K562 (cell line): ENCODE results near the gene JKAMP. TPM values are rescaled to one million over a fixed set of nuclear protein-coding genes. Genes with fewer than 3 reads are reported as not detected.

Experiments used
- ARID3A ChIP-seq: IDR thresholded peaks from 2 replicates; pipeline ENCODE4 v1.6.1; 2012; ENCODE audit warnings: low read depth, low read length, improper control_type of control experiment, borderline replicate concordance
- GABPA ChIP-seq: fragments of 200-800 bp; sonication (Bioruptor generic); conservative IDR thresholded peaks from 2 replicates; pipeline ENCODE4 v1.6.1; 2016; ENCODE audit warnings: low read depth, missing genetic modification characterization, missing compliant biosample characterization
- HSF4 ChIP-seq: fragments of 250-450 bp; sonication (Bioruptor Pico); IDR thresholded peaks from 2 replicates; pipeline ENCODE4 v2.1.2; 2022; ENCODE audit warnings: mild to moderate bottlenecking, moderate library complexity, borderline replicate concordance
- KLF10 ChIP-seq: fragments of 250-450 bp; sonication (Bioruptor Pico); IDR thresholded peaks from 2 replicates; pipeline ENCODE4 v1.6.1; 2021; ENCODE audit warnings: matching md5 sums
- KLF13 ChIP-seq: fragments of 450-650 bp; IDR thresholded peaks from 2 replicates; pipeline ENCODE4 v1.6.1; 2016; ENCODE audit warnings: missing genetic modification characterization, low read depth, mild to moderate bottlenecking, missing compliant biosample characterization, moderate library complexity, borderline replicate concordance
- MCM2 ChIP-seq: fragments of 450-650 bp; IDR thresholded peaks from 2 replicates; pipeline ENCODE4 v1.6.1; 2017; ENCODE audit warnings: low read depth, mild to moderate bottlenecking
- NCOR1 ChIP-seq: fragments of 450-650 bp; IDR thresholded peaks from 2 replicates; pipeline ENCODE4 v1.6.1; 2016; ENCODE audit warnings: mild to moderate bottlenecking, moderate library complexity
- NR2C1 ChIP-seq, 2 experiments: fragments of 450-650 bp; IDR thresholded peaks; 2 replicates each; pipeline ENCODE4 v1.6.1; 2017; ENCODE audit warnings: mild to moderate bottlenecking in 2 of 2, antibody characterized with exemption in 1 of 2, inconsistent platforms in 1 of 2, missing compliant biosample characterization in 1 of 2, missing genetic modification characterization in 1 of 2
- RERE ChIP-seq: sonication (generic); formaldehyde crosslinking; IDR thresholded peaks from 2 replicates; pipeline ENCODE4 v1.8.0; 2023; ENCODE audit warnings: missing genetic modification reagents, mild to moderate bottlenecking, borderline replicate concordance
- RFX1 ChIP-seq: fragments of 450-650 bp; IDR thresholded peaks from 2 replicates; pipeline ENCODE4 v1.6.1; 2016; ENCODE audit warnings: mild to moderate bottlenecking, moderate library complexity
- SMC3 ChIP-seq: conservative IDR thresholded peaks from 2 replicates; pipeline ENCODE4 v1.6.1; 2011; ENCODE audit warnings: low read depth, low read length, improper control_type of control experiment; ENCODE audit not compliant: insufficient read depth
- SNRNP70 ChIP-seq: fragments of 200-400 bp; formaldehyde crosslinking; optimal IDR thresholded peaks from 2 replicates; pipeline ENCODE3; 2017; ENCODE audit warnings: low read depth, low read length
- SREBF1 ChIP-seq: fragments of 150-350 bp; IDR thresholded peaks from 2 replicates; pipeline ENCODE4 v1.6.1; 2014; ENCODE audit warnings: antibody characterized with exemption, low read depth, low read length, borderline replicate concordance
- SUPT5H ChIP-seq: fragments of 450-650 bp; IDR thresholded peaks from 2 replicates; pipeline ENCODE4 v1.6.1; 2016
- XRCC3 ChIP-seq: fragments of 450-650 bp; IDR thresholded peaks from 2 replicates; pipeline ENCODE4 v1.6.1; 2017; ENCODE audit warnings: mild to moderate bottlenecking, moderate library complexity
- ZNF133 ChIP-seq: fragments of 250-450 bp; sonication (Bioruptor Pico); IDR thresholded peaks from 2 replicates; pipeline ENCODE4 v1.4.0; 2020; ENCODE audit warnings: mild to moderate bottlenecking
- ZNF239 ChIP-seq: fragments of 250-450 bp; sonication (Bioruptor Pico); IDR thresholded peaks from 2 replicates; pipeline ENCODE4 v1.4.0; 2020; ENCODE audit warnings: mild to moderate bottlenecking
- ZNF511 ChIP-seq: sonication (generic); formaldehyde crosslinking; IDR thresholded peaks from 2 replicates; pipeline ENCODE4 v1.8.0; 2022; ENCODE audit warnings: mild to moderate bottlenecking, missing genetic modification reagents
- ZNF780A ChIP-seq: fragments of 250-450 bp; sonication (Bioruptor Pico); IDR thresholded peaks from 2 replicates; pipeline ENCODE4 v1.5.0; 2021; ENCODE audit warnings: mild to moderate bottlenecking
- ZNF79 ChIP-seq: fragments of 250-450 bp; sonication (Bioruptor Pico); IDR thresholded peaks from 2 replicates; pipeline ENCODE4 v1.4.0; 2020; ENCODE audit warnings: low read depth, mild to moderate bottlenecking, moderate library complexity
- polyA plus RNA-seq, 8 experiments: library from polyadenylated mRNA; depleted of rRNA in 4 of 8; stranded (reverse) in 5 of 8; unstranded in 3 of 8; fragments of >200 nt; fragmentation: Nextera tagmentation in 2 of 8; fragmentation: Illumina TruSeq in 1 of 8; extraction: Ambion mirVana in 2 of 8; extraction: Trizol in 1 of 8; gene quantifications; 2 replicates each; pipeline versions ENCODE4 v1.2.1 to v1.2.3, GENCODE V29; 2011 to 2014; ENCODE audit warnings: inconsistent platforms in 1 of 8, missing spikeins in 1 of 8
- total RNA-seq, 7 experiments: library from RNA; depleted of rRNA in 6 of 7; stranded (reverse); fragments of >200 nt in 6 of 7; fragmentation: Illumina TruSeq in 2 of 7; extraction: Trizol in 2 of 7; gene quantifications; 2 replicates each; pipeline versions ENCODE4 v1.2.1 to v1.2.3, GENCODE V29; 2011 to 2021; ENCODE audit warnings: low replicate concordance in 1 of 7

JKAMP gene
- total and polyA plus RNA-seq, 9 of the 15 experiments (the other 6 are each of a cell fraction or from before 2014, with no cell fraction given), result 19.3 to 119 (median 33.8) TPM

GRCh38 chr14:59483819-59484638 is at the start of gene JKAMP, which contains the start of gene L3HYPDH (continued):
- TF ChIP-seq RERE (CRISPR knock-in tag) (peak; percentile 38; the same call in 1 of the 2 replicates), XRCC3 (no peak), KLF10 (CRISPR knock-in tag) (no peak), ARID3A (no peak), ZNF79 (no peak), ZNF239 (CRISPR knock-in tag) (no peak), ZNF780A (CRISPR knock-in tag) (no peak), HSF4 (CRISPR knock-in tag) (no peak), GABPA (tag) (peak; percentile 73), SNRNP70 (no peak), KLF13 (tag) (peak; percentile 60; the same call in 1 of the 2 replicates), MCM2 (no peak), ZNF511 (CRISPR knock-in tag) (peak; percentile 95), ZNF133 (CRISPR knock-in tag) (no peak), NR2C1 (IDR thresholded peaks at IDR 0.05) (no peak), NR2C1 (tag; IDR thresholded peaks at IDR 0.05) (no peak), SREBF1 (no peak), SUPT5H (peak; percentile 89), RFX1 (peak; percentile 95), NCOR1 (no peak), SMC3 (no peak)
